HG02642 (cell line): ENCODE data around the gene DNAAF3.
"Not testable (repeated sequence)": the region's sequence is repeated elsewhere in the genome, so short reads cannot be mapped to it uniquely, and the experiment has no call there.

Experiments
- ATAC-seq: cut with Tn5 transposase; IDR thresholded peaks from one replicate; pipeline ENCODE4 v1.9.1; 2021; ENCODE audit warnings: mild to moderate bottlenecking; ENCODE audit not compliant: unreplicated experiment, poor library complexity

Gene DNAAF3

GRCh38 chr19:55156202-55157063, 10.0 kb downstream of the DNAAF3 start:
- ATAC-seq, result no peak

GRCh38 chr19:55155784-55156183, 10.6 kb downstream of the DNAAF3 start:
- not testable (repeated sequence) for ATAC-seq

GRCh38 chr19:55153652-55154264, 12.7 kb downstream of the DNAAF3 start:
- no peak for ATAC-seq

- ATAC-seq, result no peak
Measured at GRCh38 chr19:55152017-55152416, 14.4 kb downstream of the DNAAF3 start.

- no peak for ATAC-seq
Measured at GRCh38 chr19:55149078-55150003, 17.1 kb downstream of the DNAAF3 start, which contains the start of gene TNNT1. TNNT1 (minus strand) TSS chr19:55149206; CDS start chr19:55147157, 2,049 bp downstream.

- no peak for ATAC-seq
Measured at GRCh38 chr19:55147545-55148251, 18.7 kb downstream of the DNAAF3 start.

GRCh38 chr19:55146705-55147273, 19.6 kb downstream of the DNAAF3 start:
- ATAC-seq, result no peak

- ATAC-seq, result no peak
Measured at GRCh38 chr19:55146078-55146704, 20.2 kb downstream of the DNAAF3 start.

- ATAC-seq, result no peak
Measured at GRCh38 chr19:55145232-55145631, 21.2 kb downstream of the DNAAF3 start.

- no peak for ATAC-seq
Measured at GRCh38 chr19:55141696-55142095, 24.7 kb downstream of the DNAAF3 start.

- ATAC-seq, result no peak
Measured at GRCh38 chr19:55137915-55138314, 28.5 kb downstream of the DNAAF3 start.

- no peak for ATAC-seq
Measured at GRCh38 chr19:55136399-55137102, 29.9 kb downstream of the DNAAF3 start.

- ATAC-seq, result no peak
Measured at GRCh38 chr19:55134736-55135135, 31.7 kb downstream of the DNAAF3 start.

- ATAC-seq, result no peak
Measured at GRCh38 chr19:55133639-55134444, 32.6 kb downstream of the DNAAF3 start.

GRCh38 chr19:55132453-55133129, 33.8 kb downstream of the DNAAF3 start:
- ATAC-seq, result no peak

GRCh38 chr19:55131421-55131820, 35.0 kb downstream of the DNAAF3 start:
- no peak for ATAC-seq

GRCh38 chr19:55119053-55119452, 47.4 kb downstream of the DNAAF3 start:
- ATAC-seq, result no peak
